CD4-positive, alpha-beta T cell treated with Interleukin-17A for 1 hour (primary cell): Measurements from ENCODE around the gene JAKMIP2.
A peak's percentile ranks its signal among the peaks of the same experiment; 100 is the strongest.
"Not testable (repeated sequence)": the region's sequence is repeated elsewhere in the genome, so short reads cannot be mapped to it uniquely, and the experiment has no call there.

Experiments used
- DNase-seq: peaks from one replicate; pipeline ENCODE4 v3.0.0-alpha.2; 2020

The JAKMIP2 gene

GRCh38 chr5:147643142-147643541, 139.4 kb downstream of the JAKMIP2 start:
- DNase-seq = no peak

DNA sequence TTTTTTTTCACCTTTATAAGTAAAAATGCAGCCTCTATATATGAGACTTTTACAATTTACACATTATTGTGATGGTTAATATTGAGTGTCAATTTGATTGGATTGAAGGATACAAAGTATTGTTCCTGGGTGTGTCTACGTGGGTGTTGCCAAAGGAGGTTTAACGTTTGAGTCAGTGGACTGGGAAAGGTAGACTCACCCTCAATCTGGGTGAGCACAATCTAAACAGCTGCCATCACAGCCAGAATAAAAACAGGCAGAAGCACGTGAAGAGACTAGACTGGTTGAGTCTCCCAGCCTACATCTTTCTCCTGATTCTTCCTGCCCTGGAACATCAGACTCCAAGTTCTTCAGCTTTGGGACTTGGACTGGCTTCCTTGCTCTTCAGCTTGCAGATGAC, 139.9 kb downstream of the JAKMIP2 start:
- no peak for DNase-seq

GRCh38 chr5:147639321-147639720, 143.2 kb downstream of the JAKMIP2 start:
- DNase-seq = no peak

DNA sequence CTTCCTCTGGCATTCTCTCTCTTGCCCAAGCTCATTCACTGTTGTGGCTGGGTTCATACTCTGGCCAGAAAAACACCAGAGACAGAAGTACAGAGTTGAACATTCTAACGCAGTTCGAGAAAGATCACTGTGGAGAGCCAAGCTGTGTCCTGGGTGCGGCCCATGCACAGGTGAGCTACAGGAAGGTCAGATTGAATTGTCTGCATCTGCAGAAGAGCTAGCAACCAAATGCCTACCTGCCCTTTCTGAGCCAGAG, 145.9 kb downstream of the JAKMIP2 start:
- no peak for DNase-seq

DNA sequence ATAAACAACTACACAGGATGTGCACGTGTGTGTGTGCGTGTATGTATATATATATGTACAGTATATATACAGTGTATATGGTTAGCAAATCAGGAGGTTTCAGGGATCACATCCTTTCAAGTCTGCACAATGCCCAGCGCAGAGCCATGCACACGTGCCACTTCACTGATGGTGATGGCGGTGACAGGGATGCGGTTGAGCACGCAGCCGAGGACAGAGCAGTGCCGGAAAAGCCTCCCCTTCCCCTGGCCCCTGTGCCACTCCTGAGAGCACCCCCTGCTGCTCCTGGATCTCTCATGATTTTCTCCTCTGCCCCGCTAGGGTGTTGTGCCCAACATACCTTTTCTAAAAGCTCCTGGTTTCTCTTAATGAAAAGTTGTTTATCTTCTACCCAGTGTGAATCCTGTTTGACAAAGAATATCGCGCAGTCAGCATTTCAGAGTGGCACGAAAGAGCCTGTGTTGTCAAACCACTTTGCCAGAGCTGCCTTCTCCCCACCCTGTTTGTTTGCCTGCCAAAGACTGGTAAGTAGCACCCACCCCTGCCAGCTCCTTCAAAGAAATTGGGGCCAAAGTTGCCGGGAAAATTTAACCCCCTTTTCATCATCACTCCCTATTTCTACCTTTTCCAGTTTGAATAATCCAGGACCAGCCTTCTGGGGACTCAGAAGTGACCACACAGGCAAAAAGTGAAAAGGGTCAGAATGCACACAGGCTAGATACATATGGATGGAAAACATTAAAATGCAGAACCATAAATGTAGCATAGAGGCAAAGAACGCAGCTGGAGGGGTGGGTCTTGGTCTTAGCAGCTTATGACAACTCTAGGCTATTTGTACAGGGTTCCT, 146.4 kb downstream of the JAKMIP2 start:
- no peak for DNase-seq

- DNase-seq = not testable (repeated sequence)
These were observed 147.1 kb downstream of the JAKMIP2 start for GRCh38 chr5:147635439-147635838.

- no peak for DNase-seq
These were observed 149.4 kb downstream of the JAKMIP2 start for GRCh38 chr5:147633173-147633572.

DNA sequence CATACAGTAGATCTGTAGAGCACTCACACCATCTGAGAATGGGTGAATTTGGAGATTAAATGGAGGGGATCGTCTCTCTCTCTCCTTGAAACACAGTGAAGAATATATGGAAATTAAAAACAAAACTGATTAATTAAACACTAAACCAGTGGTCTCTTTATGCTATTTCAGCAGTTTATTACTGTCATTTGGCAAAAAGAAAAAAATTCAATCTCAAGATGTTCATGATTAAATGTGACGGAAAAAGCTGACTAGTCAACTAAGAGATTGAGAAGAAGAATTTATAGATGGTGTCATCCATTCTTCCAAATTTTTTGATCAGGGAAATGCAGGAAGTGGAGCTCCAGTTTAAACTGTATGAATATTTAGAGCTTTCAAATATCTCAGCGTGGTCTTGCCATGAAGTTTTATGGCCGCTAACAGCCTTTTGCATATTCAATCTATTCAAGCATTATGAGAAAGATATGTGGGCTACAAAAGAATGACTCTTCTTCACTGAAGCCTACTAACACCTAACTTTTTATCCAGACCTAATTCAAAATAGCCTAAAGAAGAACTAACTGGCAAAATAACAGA, 151.0 kb downstream of the JAKMIP2 start:
- no peak for DNase-seq

GRCh38 chr5:147629196-147629595, 153.3 kb downstream of the JAKMIP2 start:
- no peak for DNase-seq

- peak; percentile 73 for DNase-seq
These were observed 154.3 kb downstream of the JAKMIP2 start for GRCh38 chr5:147628058-147628895.

- DNase-seq = no peak
These were observed 156.1 kb downstream of the JAKMIP2 start for GRCh38 chr5:147626464-147626863.

DNA sequence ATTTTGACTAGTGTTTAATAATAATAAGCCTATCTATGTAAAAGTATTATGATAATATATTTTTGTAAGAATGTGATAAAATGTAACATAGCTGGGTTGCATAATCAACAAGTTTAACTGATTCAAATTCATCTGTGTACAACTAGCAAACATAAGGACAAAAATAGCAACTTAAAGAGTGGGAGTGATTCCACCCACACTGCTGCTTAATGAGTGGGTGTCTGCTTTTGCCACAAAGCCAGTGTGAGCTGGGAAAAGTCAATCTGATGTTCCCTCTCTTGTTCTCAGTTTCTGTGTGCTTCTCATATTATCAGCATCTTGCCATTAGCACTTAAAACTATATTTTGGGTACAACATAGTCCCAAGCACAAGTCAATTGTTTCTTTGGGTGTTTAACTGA, 161.5 kb downstream of the JAKMIP2 start:
- no peak for DNase-seq

GRCh38 chr5:147619281-147619878, 163.1 kb downstream of the JAKMIP2 start:
- no peak for DNase-seq

- DNase-seq = no peak
These were observed 164.7 kb downstream of the JAKMIP2 start for GRCh38 chr5:147617711-147618350.

DNA sequence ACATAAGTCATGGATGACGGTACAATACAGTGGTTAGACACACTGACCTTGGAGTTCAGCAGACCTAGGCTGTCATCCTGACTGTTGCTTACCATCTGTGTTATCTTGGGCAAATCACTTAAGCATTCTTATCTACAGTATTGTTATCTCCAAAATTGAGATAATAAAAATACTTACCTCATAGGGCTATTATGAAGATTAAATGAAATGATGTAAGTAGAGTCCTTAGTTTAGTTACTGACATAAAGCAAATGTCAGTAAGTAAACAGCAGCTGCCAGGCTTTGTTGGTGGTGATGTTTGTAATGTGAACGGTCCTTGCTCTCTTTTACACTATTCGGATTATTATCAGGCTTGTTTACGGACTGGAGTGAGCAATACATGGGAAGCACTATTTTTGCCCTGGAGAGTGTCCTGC, 165.3 kb downstream of the JAKMIP2 start:
- DNase-seq = no peak

GRCh38 chr5:147616421-147616820, 166.1 kb downstream of the JAKMIP2 start:
- no peak for DNase-seq

- DNase-seq = no peak
These were observed 169.2 kb downstream of the JAKMIP2 start for GRCh38 chr5:147613359-147613758.

DNA sequence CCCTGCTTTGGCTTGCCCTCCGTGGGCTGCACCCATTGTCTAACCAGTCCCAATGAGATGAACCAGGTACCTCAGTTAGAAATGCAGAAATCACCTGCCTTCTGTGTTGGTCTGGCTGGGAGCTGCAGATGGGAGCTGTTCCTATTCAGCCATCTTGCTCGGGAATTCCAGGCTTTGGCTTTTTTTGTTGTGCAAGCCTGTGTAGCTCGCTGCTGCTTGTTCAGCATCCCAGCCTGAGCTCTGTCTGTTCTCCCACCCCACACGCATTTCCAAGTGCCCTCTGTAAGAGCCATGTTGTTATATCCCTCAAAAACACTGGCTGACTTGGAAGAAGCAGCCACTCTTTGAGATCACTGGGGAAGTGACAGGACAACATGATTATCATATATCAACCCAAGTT, 171.0 kb downstream of the JAKMIP2 start:
- DNase-seq = no peak

DNA sequence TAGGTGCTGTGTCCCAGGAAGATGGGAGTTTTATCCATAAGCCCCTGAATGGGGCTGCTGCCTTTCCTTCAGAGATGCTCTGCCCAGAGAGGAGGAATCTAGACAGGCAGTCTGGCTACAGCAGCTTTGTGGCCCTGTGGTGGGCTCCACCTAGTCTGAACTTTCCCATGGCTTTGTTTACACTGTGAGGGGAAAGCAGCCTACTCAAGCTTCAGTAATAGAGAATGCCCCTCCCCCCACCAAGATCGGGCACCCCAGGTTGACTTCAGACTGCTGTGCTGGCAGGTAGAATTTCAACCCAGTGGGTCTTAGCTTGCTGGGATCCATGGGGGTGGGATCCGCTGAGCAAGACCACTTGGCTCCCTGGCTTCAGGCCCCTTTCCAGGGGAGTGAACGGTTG, 171.7 kb downstream of the JAKMIP2 start:
- no peak for DNase-seq

- DNase-seq = no peak
These were observed 180.9 kb downstream of the JAKMIP2 start for GRCh38 chr5:147601652-147602051.

- DNase-seq = no peak
These were observed 191.4 kb downstream of the JAKMIP2 start for GRCh38 chr5:147591120-147591519.

GRCh38 chr5:147590096-147590495, 192.4 kb downstream of the JAKMIP2 start:
- DNase-seq = no peak

DNA sequence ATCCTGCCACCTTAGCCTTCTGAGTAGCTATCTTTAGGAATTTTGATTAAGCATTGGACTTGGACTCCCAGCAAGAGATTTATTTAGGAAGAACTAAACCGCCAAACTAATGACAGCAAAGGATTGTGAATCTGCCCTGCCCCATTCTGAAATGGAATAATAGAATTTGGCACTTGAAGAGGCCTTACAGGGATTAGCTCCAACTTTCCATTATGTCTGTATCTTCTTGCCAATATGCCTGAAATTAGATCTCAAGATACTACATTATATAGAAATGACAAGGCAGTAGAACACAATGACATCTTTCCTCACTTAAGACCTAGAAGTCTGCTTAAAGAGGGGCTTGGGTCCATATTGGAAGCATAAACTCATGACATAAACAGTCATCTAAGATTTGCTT, 195.7 kb downstream of the JAKMIP2 start:
- DNase-seq = no peak
